Hepatocyte (in vitro differentiated cells): ENCODE results near the gene SPECC1.

Experiments used
- CTCF ChIP-seq: fragments of 200-600 bp; sonication (generic); IDR thresholded peaks from 2 replicates; pipeline ENCODE4 v1.5.1; 2016; ENCODE audit warnings: antibody characterized with exemption, mild to moderate bottlenecking; ENCODE audit not compliant: poor library complexity
- EZH2 ChIP-seq: fragments of 200-600 bp; sonication (generic); IDR thresholded peaks from 2 replicates; pipeline ENCODE4 v1.6.1; 2016; ENCODE audit warnings: antibody characterized with exemption, mild to moderate bottlenecking, borderline replicate concordance
- EZH2phosphoT487 ChIP-seq: fragments of 200-600 bp; sonication (generic); IDR thresholded peaks from one replicate; pipeline ENCODE4 v1.6.1; 2018; ENCODE audit warnings: antibody characterized with exemption, mild to moderate bottlenecking, low read depth, moderate library complexity; ENCODE audit not compliant: unreplicated experiment, severe bottlenecking

GRCh38 chr17:20276421-20276820, 267.3 kb downstream of the SPECC1 start:
- TF ChIP-seq CTCF (no peak), EZH2phosphoT487 (no peak), EZH2 (no peak)
